MCF 10A (cell line): ENCODE results near the gene TOM1L1. TPM values are rescaled to one million over a fixed set of nuclear protein-coding genes. Genes with fewer than 3 reads are reported as not detected.
A peak's percentile ranks its signal among the peaks of the same experiment; 100 is the strongest.

Experiments used
- BruUV-seq: library from RNA; stranded (reverse); fragments of 400-500 nt; replicated peaks from 2 replicates; lab custom pipeline; 2021; lab: Mats Ljungman, UMichigan
- CTCF ChIA-PET: fragments of 300-600 bp; sonication (Branson Sonifier 250); formaldehyde crosslinking; extraction: SDS; loops from one replicate; lab custom pipeline; 2021; ENCODE audit warnings: antibody characterized with exemption, inconsistent platforms; lab: Yijun Ruan, JAX
- POLR2A ChIA-PET: fragments of 300-600, 350-650 bp; sonication (Branson Sonifier 250); formaldehyde crosslinking; extraction: SDS; loops from one replicate; lab custom pipeline; 2020; ENCODE audit warnings: antibody characterized with exemption, inconsistent platforms; lab: Yijun Ruan, JAX
- DNase-seq: peaks from one replicate; pipeline ENCODE4 v3.0.0-alpha.2; 2018; ENCODE audit not compliant: unreplicated experiment
- H3K27ac Mint-ChIP-seq: one replicate; pipeline ENCODE4 v1.8.0; 2022; ENCODE audit warnings: mild to moderate bottlenecking, low read depth, mixed read lengths; ENCODE audit not compliant: unreplicated experiment
- H3K27me3 Mint-ChIP-seq: one replicate; pipeline ENCODE4 v1.8.0; 2022; ENCODE audit warnings: mixed read lengths; ENCODE audit not compliant: insufficient read depth, unreplicated experiment
- H3K36me3 Mint-ChIP-seq: one replicate; pipeline ENCODE4 v1.8.0; 2022; ENCODE audit warnings: mild to moderate bottlenecking, moderate library complexity, mixed read lengths; ENCODE audit not compliant: insufficient read depth, unreplicated experiment
- H3K4me1 Mint-ChIP-seq: one replicate; pipeline ENCODE4 v1.8.0; 2022; ENCODE audit warnings: mixed read lengths; ENCODE audit not compliant: insufficient read depth, unreplicated experiment
- H3K4me3 Mint-ChIP-seq: one replicate; pipeline ENCODE4 v1.8.0; 2022; ENCODE audit warnings: mild to moderate bottlenecking, moderate library complexity, mixed read lengths; ENCODE audit not compliant: unreplicated experiment
- H3K9me3 Mint-ChIP-seq: one replicate; pipeline ENCODE4 v1.8.0; 2022; ENCODE audit warnings: mixed read lengths; ENCODE audit not compliant: unreplicated experiment
- CTCF ChIP-seq: fragments of 200-600 bp; IDR thresholded peaks from one replicate; pipeline ENCODE4 v1.8.0; 2022; ENCODE audit warnings: antibody characterized with exemption, mild to moderate bottlenecking; ENCODE audit not compliant: unreplicated experiment
- intact Hi-C: fragments of 100-400 bp; cut with micrococcal nuclease; formaldehyde crosslinking; loops from 2 replicates; pipeline ENCODE4 v1.14.1; 2022
- total RNA-seq: library from RNA; stranded (reverse); gene quantifications from 2 replicates; pipeline ENCODE4 v1.2.3, GENCODE V29; 2022

TOM1L1 gene
- total RNA-seq, 1 experiment from 2014 or later, result 157 TPM

- Mint-ChIP-seq H3K27ac (no peak overlapping the region), H3K4me3 (no peak overlapping the region), H3K27me3 (no peaks in the 10 kb centered on the region), H3K9me3 (no peaks in the 10 kb centered on the region), H3K4me1 (peaks cover 8% of the 10 kb centered on the region), H3K36me3 (peaks cover 21% of the 10 kb centered on the region)
- TF ChIP-seq CTCF, result no peak
- CTCF ChIA-PET, result interaction anchor here (0.6 to 0.7 kb wide), 3 partner anchors 24 to 1837 kb away, joined by 3 to 6 read pairs (median 3); no protein-coding TSS in a partner anchor
- intact Hi-C loops, result no loop called here
- DNase-seq, result no peak
- POLR2A ChIA-PET, result interaction anchor here (0.5 to 2.2 kb wide), 7 partner anchors 10 to 1223 kb away, joined by 3 to 11 read pairs (median 3); no protein-coding TSS in a partner anchor
- BruUV-seq, result TSS peak; percentile 26
Observed at GRCh38 chr17:54968988-54969332, 68.3 kb downstream of the TOM1L1 start.

DNA sequence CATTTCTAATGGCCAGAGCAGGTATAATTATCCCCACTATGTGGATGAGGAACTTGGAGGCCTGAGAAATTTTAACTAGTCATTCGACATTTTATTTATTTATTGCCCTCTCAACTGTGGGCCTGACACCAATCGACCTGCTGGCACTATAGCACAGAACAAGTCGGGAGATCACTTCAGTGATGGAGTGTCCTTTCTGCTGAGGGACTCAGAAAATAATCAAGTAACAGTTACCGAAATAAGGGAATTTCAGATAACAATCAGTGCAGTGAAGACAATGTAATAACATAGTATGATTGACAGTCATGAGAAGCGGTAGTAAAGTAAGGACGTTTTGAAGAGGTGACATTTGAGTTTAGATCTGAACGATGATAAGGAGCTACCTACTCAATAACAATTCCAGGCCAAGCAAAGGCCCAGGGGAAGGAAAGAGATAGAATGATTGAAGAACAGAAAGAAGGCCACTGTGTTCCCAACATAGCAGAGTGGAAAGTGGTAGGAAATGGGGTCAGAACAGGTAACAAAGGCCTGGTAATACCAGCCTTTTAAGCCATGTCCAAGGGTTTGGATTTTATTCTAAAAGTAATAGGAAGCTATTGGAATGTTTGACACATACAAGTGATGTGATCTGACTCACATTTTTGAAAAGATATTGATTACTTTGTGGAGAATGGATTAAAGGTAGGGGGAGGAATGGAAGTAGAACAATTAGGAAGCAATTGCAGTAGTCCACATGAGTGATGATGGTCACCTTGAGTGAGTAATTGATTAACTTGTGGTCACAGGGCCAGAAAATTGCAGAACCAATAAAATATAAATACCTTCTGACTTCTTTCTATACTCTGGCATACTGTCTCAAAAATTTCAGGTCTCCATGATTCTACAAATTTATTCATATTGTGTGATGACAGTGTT is 69.3 kb downstream of the TOM1L1 start:
- no peak for DNase-seq
- no peak overlapping the region for H3K27ac Mint-ChIP-seq
- ChIA-PET POLR2A (interaction anchor here (0.5 to 2.2 kb wide), 5 partner anchors 9 to 1224 kb away, joined by 3 to 11 read pairs (median 3); no protein-coding TSS in a partner anchor), CTCF (interaction anchor here (0.6 to 1.1 kb wide), 3 partner anchors 10 to 465 kb away, joined by 3 to 8 read pairs (median 5); no protein-coding TSS in a partner anchor)
- intact Hi-C loops, result no loop called here
- peaks cover 8% of the 10 kb centered on the region for H3K4me1 Mint-ChIP-seq
- H3K36me3 Mint-ChIP-seq, result peaks cover 13% of the 10 kb centered on the region
- no peak for TF ChIP-seq CTCF
- H3K27me3 Mint-ChIP-seq, result no peaks in the 10 kb centered on the region
- no peaks in the 10 kb centered on the region for H3K9me3 Mint-ChIP-seq
- no TSS peak for BruUV-seq
- no peak overlapping the region for H3K4me3 Mint-ChIP-seq

DNA sequence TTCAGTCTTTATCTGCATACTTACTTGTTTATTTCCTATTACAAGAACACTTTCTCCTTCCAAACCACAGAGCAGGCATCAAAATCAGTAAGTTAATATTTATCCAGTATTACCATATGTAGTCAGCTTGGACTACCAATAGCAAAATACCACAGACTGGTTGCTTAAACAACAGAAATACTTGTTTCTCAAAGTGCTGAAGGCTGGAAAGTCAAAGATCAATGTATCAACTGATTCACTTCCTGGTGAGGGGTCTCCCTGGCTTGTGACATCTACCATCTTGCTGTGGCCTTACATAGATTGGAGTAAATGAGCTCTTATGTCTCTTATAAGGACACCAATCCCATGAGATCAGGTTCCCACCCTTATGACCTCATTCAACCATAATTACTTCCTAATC is 70.5 kb downstream of the TOM1L1 start:
- POLR2A ChIA-PET, result no interaction called here
- Mint-ChIP-seq H3K27me3 (no peaks in the 10 kb centered on the region), H3K27ac (no peak overlapping the region), H3K4me1 (peaks cover 6% of the 10 kb centered on the region), H3K9me3 (no peaks in the 10 kb centered on the region), H3K4me3 (no peak overlapping the region), H3K36me3 (peaks cover 6% of the 10 kb centered on the region)
- TF ChIP-seq CTCF, result no peak
- no peak for DNase-seq
- no TSS peak for BruUV-seq
- CTCF ChIA-PET, result interaction anchor here (1.1 kb wide), 1 partner anchor 464 kb away, joined by 3 read pairs; no protein-coding TSS in a partner anchor
- intact Hi-C loops, result no loop called here

GRCh38 chr17:54971901-54972300 is 71.2 kb downstream of the TOM1L1 start:
- no peak for TF ChIP-seq CTCF
- no TSS peak for BruUV-seq
- Mint-ChIP-seq H3K36me3 (peaks cover 6% of the 10 kb centered on the region), H3K4me1 (no peaks in the 10 kb centered on the region), H3K4me3 (no peak overlapping the region), H3K27me3 (no peaks in the 10 kb centered on the region), H3K9me3 (no peaks in the 10 kb centered on the region), H3K27ac (no peak overlapping the region)
- CTCF ChIA-PET, result no interaction called here
- DNase-seq, result no peak
- intact Hi-C loops, result no loop called here
- POLR2A ChIA-PET, result interaction anchor here (0.5 kb wide), 1 partner anchor 443 kb away, joined by 3 read pairs; no protein-coding TSS in a partner anchor
